Upper lobe of right lung (tissue), 1 donor: Measurements from ENCODE around the gene NBEA. TPM values are rescaled to one million over a fixed set of nuclear protein-coding genes. Genes with fewer than 3 reads are reported as not detected.
A peak's percentile ranks its signal among the peaks of the same experiment; 100 is the strongest.

Experiments
- ATAC-seq: fragments of 200-7000 bp; cut with Tn5 transposase; one replicate; pipeline ENCODE4 v1.9.1; 2020; ENCODE audit warnings: mild to moderate bottlenecking, moderate library complexity
- DNase-seq: peaks from one replicate; pipeline ENCODE4 v3.0.0-alpha.2; 2020
- H3K27ac ChIP-seq: fragments of 200-600 bp; one replicate; pipeline ENCODE4 v1.8.0; 2022
- H3K27me3 ChIP-seq: fragments of 200-600 bp; one replicate; pipeline ENCODE4 v1.8.0; 2022; ENCODE audit warnings: mild to moderate bottlenecking
- H3K36me3 ChIP-seq: fragments of 200-600 bp; one replicate; pipeline ENCODE4 v1.8.0; 2022
- H3K4me1 ChIP-seq: fragments of 200-600 bp; one replicate; pipeline ENCODE4 v1.8.0; 2022
- H3K4me3 ChIP-seq: fragments of 200-600 bp; one replicate; pipeline ENCODE4 v1.8.0; 2022; ENCODE audit warnings: mild to moderate bottlenecking
- H3K9me3 ChIP-seq: fragments of 200-600 bp; one replicate; pipeline ENCODE4 v1.8.0; 2022
- intact Hi-C: fragments of 100-400 bp; cut with DNase I; formaldehyde crosslinking; loops from one replicate; pipeline ENCODE4 v1.11.0; 2022
- total RNA-seq: library from RNA; stranded (reverse); fragmentation: NEBNext Ultra II Directional; extraction: Animal tissue kit (Norgen Biotek cat#: 25700); gene quantifications from one replicate; pipeline ENCODE4 v1.2.1, GENCODE V29; 2021
- TF ChIP-seq, protein P1 (sequence below): fragments of 200-600 bp; IDR thresholded peaks from one replicate; pipeline ENCODE4 v1.8.0; 2022; ENCODE audit warnings: antibody characterized with exemption
- donor health status: DM: no; HTN: yes; CAD: no; lungs with severe emphysema.

Gene NBEA
- total RNA-seq, 1 donor from 2014 or later = 5.6 TPM

DNA sequence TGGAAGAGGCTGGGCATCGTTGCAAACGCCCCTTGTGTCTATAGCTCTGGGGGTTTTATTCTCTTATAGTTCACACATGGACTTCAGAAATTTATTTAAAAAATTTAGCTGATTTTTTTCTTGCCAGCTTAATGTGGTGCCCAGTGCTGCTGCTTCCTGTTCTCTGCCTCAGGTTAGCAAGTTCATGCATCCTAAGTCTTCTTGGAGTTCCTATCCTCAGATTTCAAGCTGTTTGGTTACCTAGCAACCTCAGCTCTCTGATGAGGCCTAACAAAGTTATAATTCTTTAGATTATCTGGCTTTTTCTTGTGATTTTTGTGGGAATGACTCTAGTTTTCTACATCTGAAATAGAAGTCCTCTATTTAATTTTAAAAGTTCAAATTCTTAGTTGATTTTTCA lies 283.5 kb downstream of the NBEA start:
- TF ChIP-seq, protein P1, sequence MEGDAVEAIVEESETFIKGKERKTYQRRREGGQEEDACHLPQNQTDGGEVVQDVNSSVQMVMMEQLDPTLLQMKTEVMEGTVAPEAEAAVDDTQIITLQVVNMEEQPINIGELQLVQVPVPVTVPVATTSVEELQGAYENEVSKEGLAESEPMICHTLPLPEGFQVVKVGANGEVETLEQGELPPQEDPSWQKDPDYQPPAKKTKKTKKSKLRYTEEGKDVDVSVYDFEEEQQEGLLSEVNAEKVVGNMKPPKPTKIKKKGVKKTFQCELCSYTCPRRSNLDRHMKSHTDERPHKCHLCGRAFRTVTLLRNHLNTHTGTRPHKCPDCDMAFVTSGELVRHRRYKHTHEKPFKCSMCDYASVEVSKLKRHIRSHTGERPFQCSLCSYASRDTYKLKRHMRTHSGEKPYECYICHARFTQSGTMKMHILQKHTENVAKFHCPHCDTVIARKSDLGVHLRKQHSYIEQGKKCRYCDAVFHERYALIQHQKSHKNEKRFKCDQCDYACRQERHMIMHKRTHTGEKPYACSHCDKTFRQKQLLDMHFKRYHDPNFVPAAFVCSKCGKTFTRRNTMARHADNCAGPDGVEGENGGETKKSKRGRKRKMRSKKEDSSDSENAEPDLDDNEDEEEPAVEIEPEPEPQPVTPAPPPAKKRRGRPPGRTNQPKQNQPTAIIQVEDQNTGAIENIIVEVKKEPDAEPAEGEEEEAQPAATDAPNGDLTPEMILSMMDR = no peak
- Histone ChIP-seq H3K36me3 (no peaks in the 10 kb centered on the region), H3K4me3 (no peak overlapping the region), H3K27ac (no peak overlapping the region), H3K9me3 (no peaks in the 10 kb centered on the region), H3K27me3 (no peaks in the 10 kb centered on the region), H3K4me1 (no peaks in the 10 kb centered on the region)
- ATAC-seq = no peak
- DNase-seq = no peak
- intact Hi-C loops = no loop called here

DNA sequence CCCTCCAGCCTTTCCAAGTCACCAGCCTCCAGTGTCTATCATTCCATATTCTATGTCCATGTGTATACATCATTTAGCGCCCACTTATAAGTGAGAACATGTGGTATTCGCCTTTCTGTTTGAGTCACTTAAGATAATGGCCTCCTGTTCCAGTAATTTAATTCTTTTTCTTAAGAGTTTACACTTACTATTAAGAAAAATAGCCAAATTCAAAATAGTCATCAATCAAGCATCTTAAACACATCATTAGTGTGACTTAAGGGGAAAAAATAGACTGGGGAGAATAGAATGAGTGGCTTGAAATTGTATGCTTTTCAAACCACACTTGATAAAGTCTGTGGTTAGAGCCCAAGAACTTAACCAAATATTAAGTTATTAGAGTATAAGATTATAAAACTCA lies 286.5 kb downstream of the NBEA start:
- DNase-seq = no peak
- TF ChIP-seq, protein P1 = no peak
- Histone ChIP-seq H3K36me3 (no peaks in the 10 kb centered on the region), H3K27me3 (no peaks in the 10 kb centered on the region), H3K4me3 (no peak overlapping the region), H3K4me1 (no peaks in the 10 kb centered on the region), H3K27ac (no peak overlapping the region), H3K9me3 (no peaks in the 10 kb centered on the region)
- ATAC-seq = no peak
- intact Hi-C loops = no loop called here

DNA sequence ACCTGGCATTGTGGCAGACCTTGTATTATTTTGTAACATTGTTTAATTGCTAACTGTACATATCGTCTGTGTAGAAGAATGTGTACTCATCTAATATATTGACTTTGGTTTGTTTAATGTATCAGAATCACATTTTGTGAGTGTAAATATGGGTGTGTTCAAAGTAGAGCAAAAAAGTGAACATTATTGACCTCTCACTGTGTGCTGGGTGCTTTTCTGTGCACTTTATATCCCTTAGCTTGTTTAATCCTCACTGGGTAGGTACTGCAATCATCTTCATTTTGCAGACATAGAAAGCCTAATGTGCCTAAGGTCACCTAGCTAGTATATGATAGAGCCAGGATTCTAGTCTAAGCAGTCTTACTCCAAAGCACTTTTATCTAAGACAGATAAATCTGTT lies 289.4 kb downstream of the NBEA start:
- Histone ChIP-seq H3K4me1 (no peaks in the 10 kb centered on the region), H3K9me3 (no peaks in the 10 kb centered on the region), H3K27ac (no peak overlapping the region), H3K27me3 (no peaks in the 10 kb centered on the region), H3K36me3 (no peaks in the 10 kb centered on the region), H3K4me3 (no peak overlapping the region)
- ATAC-seq (no peak), DNase-seq (no peak)
- TF ChIP-seq, protein P1 = no peak
- intact Hi-C loops = no loop called here

DNA sequence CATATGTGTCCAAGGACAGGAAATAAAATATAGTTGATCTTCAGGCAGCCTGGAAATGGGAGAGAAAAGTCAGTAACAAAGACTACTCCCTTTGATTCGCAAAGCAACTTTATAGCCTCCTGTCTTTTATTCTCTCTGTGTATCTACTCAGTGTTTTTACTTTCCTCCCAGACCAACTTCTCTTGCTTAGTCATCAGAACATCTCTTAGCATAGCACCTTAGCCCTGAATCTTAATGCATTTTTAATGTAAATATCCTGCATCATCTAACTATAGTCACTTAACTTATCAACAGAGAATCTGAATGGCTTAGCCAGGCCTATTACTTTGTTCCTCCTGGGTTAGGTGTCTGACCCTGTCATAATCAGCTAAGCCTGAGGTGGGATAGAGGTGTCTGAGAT lies 296.2 kb downstream of the NBEA start:
- TF ChIP-seq, protein P1 = no peak
- DNase-seq (no peak), ATAC-seq (no peak)
- no peaks in the 10 kb centered on the region for H3K27me3 ChIP-seq
- H3K4me1 ChIP-seq = no peaks in the 10 kb centered on the region
- H3K27ac ChIP-seq = no peak overlapping the region
- intact Hi-C loops = no loop called here
- no peaks in the 10 kb centered on the region for H3K36me3 ChIP-seq
- no peaks in the 10 kb centered on the region for H3K9me3 ChIP-seq
- H3K4me3 ChIP-seq = no peak overlapping the region

DNA sequence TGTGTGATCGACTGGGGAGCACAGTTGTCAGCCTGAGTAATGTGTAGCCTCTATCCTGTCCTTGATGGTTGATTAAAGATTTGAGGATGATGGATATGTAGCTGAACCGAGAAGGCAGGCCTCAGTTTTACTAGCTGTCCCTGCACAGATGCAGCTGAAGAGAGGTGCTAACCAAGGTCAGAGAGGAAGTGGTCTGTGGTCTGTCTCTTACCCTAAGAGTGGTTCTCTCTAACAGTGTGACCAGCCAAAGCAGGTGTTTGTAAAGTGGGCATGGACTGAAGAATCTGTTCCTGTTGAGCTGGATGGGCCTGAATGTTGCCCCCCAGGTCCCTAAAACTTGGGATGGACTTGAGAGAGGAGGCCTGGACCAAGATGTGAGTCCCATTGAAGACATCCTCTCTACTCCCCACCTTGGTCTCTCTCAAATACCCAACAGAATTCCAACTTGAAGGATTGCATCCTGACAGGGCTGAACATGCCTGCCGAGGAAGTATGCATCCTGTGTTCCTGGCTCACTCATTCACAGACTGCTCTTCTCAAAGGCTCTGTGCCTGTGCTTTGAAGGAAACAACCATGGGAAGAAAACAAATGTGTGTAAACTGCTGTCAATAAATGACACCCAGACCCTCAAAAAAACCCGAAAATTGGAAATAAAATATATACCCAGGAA lies 310.6 kb downstream of the NBEA start:
- no peaks in the 10 kb centered on the region for H3K4me1 ChIP-seq
- DNase-seq (no peak), ATAC-seq (no peak)
- TF ChIP-seq, protein P1 = no peak
- no peaks in the 10 kb centered on the region for H3K9me3 ChIP-seq
- no peak overlapping the region for H3K4me3 ChIP-seq
- no peaks in the 10 kb centered on the region for H3K27me3 ChIP-seq
- no peaks in the 10 kb centered on the region for H3K36me3 ChIP-seq
- intact Hi-C loops = no loop called here
- no peak overlapping the region for H3K27ac ChIP-seq

DNA sequence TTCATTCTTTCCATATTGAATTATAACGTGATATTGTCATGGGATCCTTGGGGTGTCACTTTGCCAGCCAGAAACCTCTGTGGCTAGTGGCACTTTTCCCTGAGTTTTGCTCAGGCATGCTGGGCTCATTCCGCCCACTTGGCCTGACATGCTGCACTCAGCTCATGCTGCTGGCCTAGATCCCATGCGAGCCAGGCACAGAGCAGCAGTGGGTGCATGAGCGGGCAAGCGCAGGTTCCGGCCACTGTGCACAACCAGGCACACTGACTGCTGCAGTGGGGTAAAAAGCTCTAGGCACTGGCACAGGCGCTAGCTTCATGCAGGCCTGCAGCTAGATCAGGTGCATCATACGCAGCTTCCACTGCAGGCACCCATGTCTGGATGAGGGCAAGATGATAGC lies 313.2 kb downstream of the NBEA start:
- intact Hi-C loops = no loop called here
- Histone ChIP-seq H3K27ac (no peak overlapping the region), H3K27me3 (no peaks in the 10 kb centered on the region), H3K9me3 (no peaks in the 10 kb centered on the region), H3K36me3 (no peaks in the 10 kb centered on the region), H3K4me3 (no peak overlapping the region), H3K4me1 (no peaks in the 10 kb centered on the region)
- TF ChIP-seq, protein P1 = no peak
- ATAC-seq (peak; percentile 24), DNase-seq (peak; percentile 47)
